ENCODE measurements around the gene MPND. TPM values are rescaled to one million over a fixed set of nuclear protein-coding genes. Genes with fewer than 3 reads are reported as not detected.

Gene MPND
- total RNA-seq, 2 donors from 2014 or later, result 51.5 to 55.9 TPM

DNA sequence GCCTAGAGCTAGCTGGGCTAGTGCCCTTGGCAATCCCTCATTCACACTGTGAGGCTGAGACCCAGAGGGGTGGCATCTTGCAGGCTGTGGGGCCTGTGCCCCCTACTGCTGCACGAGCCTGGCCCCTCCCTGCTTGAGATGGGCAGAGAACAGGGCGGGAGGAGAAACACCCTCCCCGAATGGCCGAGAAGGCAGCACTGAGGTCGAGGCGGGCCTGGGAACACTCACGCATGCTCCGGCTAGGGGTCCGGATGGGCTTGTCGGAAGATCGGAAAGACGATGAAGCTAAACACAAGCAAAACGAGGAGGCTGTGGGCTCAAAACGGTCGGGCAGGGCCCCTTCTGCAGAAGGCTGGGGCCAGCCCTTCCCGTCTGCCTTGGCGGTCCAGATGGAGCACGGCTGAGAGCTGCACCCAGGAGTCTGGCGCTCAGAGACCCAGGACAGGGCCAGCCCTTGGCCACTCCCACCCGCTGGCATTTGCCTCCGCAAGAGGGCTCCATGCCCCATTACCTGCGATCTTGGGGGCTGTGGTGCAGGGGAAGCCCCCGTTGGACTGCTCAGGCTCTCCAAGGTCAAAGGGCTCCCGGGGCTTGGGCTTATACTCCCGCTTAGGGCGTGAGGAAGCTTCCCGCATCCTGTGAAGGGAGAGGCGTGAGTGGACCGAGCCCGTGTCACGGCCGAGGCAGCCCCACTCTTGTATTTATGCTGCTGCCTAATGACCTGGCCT is 18.9 kb downstream of the MPND start:
- no peak for DNase-seq
- Mint-ChIP-seq H3K27ac (peak overlapping the region; percentile 76), H3K4me3 (no peak overlapping the region), H3K36me3 (ENCODE audit: low read depth) (peaks cover 22% of the 10 kb centered on the region), H3K9me3 (no peaks in the 10 kb centered on the region), H3K4me1 (peaks cover 7% of the 10 kb centered on the region), H3K27me3 (ENCODE audit: insufficient read depth) (no peaks in the 10 kb centered on the region)
- H3K9me3 ChIP-seq (ENCODE audit: control insufficient read depth, low read length), result no peaks in the 10 kb centered on the region
- WGBS, 2 experiments (ENCODE audit: insufficient coverage in 1 of 2, insufficient read length in 1 of 2), result 93 to 95% methylated on average over 19 to 32 of the region's 32 CpGs
- no peak overlapping the region for H3K9ac ChIP-seq (ENCODE audit: extremely low read depth, low read length, poor library complexity, severe bottlenecking)
- H3K4me3 ChIP-seq (ENCODE audit: low read length), result no peak overlapping the region
- H3K36me3 ChIP-seq (ENCODE audit: control insufficient read depth, insufficient read depth, low read length), result peaks cover 31% of the 10 kb centered on the region
- TF ChIP-seq, protein P1, sequence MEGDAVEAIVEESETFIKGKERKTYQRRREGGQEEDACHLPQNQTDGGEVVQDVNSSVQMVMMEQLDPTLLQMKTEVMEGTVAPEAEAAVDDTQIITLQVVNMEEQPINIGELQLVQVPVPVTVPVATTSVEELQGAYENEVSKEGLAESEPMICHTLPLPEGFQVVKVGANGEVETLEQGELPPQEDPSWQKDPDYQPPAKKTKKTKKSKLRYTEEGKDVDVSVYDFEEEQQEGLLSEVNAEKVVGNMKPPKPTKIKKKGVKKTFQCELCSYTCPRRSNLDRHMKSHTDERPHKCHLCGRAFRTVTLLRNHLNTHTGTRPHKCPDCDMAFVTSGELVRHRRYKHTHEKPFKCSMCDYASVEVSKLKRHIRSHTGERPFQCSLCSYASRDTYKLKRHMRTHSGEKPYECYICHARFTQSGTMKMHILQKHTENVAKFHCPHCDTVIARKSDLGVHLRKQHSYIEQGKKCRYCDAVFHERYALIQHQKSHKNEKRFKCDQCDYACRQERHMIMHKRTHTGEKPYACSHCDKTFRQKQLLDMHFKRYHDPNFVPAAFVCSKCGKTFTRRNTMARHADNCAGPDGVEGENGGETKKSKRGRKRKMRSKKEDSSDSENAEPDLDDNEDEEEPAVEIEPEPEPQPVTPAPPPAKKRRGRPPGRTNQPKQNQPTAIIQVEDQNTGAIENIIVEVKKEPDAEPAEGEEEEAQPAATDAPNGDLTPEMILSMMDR (conservative IDR thresholded peaks at IDR 0.05), result no peak
- H3K4me1 ChIP-seq (ENCODE audit: control insufficient read depth, insufficient read depth, low read length), result peaks cover 3% of the 10 kb centered on the region
- H3K27me3 ChIP-seq (ENCODE audit: control insufficient read depth, insufficient read depth, low read length, poor library complexity, severe bottlenecking), result no peaks in the 10 kb centered on the region
- H3K27ac ChIP-seq (ENCODE audit: low read depth, low read length), result peak overlapping the region; percentile 72

GRCh38 chr19:4362831-4363545 is 19.6 kb downstream of the MPND start:
- no peaks in the 10 kb centered on the region for H3K9me3 ChIP-seq (ENCODE audit: control insufficient read depth, low read length)
- H3K4me1 Mint-ChIP-seq, result peaks cover 7% of the 10 kb centered on the region
- H3K9ac ChIP-seq (ENCODE audit: extremely low read depth, low read length, poor library complexity, severe bottlenecking), result no peak overlapping the region
- peaks cover 3% of the 10 kb centered on the region for H3K4me1 ChIP-seq (ENCODE audit: control insufficient read depth, insufficient read depth, low read length)
- no peak overlapping the region for H3K4me3 ChIP-seq (ENCODE audit: low read length)
- peak overlapping the region; percentile 72 for H3K27ac ChIP-seq (ENCODE audit: low read depth, low read length)
- no peaks in the 10 kb centered on the region for H3K27me3 Mint-ChIP-seq (ENCODE audit: insufficient read depth)
- peak; percentile 79 for DNase-seq
- TF ChIP-seq, protein P1 (conservative IDR thresholded peaks at IDR 0.05), result peak; percentile 61
- H3K27ac Mint-ChIP-seq, result no peak overlapping the region
- no peaks in the 10 kb centered on the region for H3K9me3 Mint-ChIP-seq
- H3K27me3 ChIP-seq (ENCODE audit: control insufficient read depth, insufficient read depth, low read length, poor library complexity, severe bottlenecking), result no peaks in the 10 kb centered on the region
- WGBS, 2 experiments (ENCODE audit: insufficient coverage in 1 of 2, insufficient read length in 1 of 2), result 93 to 94% methylated on average over 18 to 22 of the region's 22 CpGs
- H3K36me3 Mint-ChIP-seq (ENCODE audit: low read depth), result peaks cover 24% of the 10 kb centered on the region
- no peak overlapping the region for H3K4me3 Mint-ChIP-seq
- H3K36me3 ChIP-seq (ENCODE audit: control insufficient read depth, insufficient read depth, low read length), result peaks cover 31% of the 10 kb centered on the region

GRCh38 chr19:4363571-4364304 is 20.4 kb downstream of the MPND start:
- Mint-ChIP-seq H3K4me1 (peaks cover 10% of the 10 kb centered on the region), H3K27ac (no peak overlapping the region), H3K27me3 (ENCODE audit: insufficient read depth) (no peaks in the 10 kb centered on the region), H3K36me3 (ENCODE audit: low read depth) (peaks cover 26% of the 10 kb centered on the region), H3K4me3 (no peak overlapping the region), H3K9me3 (no peaks in the 10 kb centered on the region)
- peak overlapping the region; percentile 72 for H3K27ac ChIP-seq (ENCODE audit: low read depth, low read length)
- no peaks in the 10 kb centered on the region for H3K27me3 ChIP-seq (ENCODE audit: control insufficient read depth, insufficient read depth, low read length, poor library complexity, severe bottlenecking)
- peaks cover 31% of the 10 kb centered on the region for H3K36me3 ChIP-seq (ENCODE audit: control insufficient read depth, insufficient read depth, low read length)
- 95 to 97% methylated on average over 17 to 26 of the region's 26 CpGs for WGBS, 2 experiments (ENCODE audit: insufficient coverage in 1 of 2, insufficient read length in 1 of 2)
- TF ChIP-seq, protein P1 (conservative IDR thresholded peaks at IDR 0.05), result no peak
- H3K4me3 ChIP-seq (ENCODE audit: low read length), result no peak overlapping the region
- H3K9me3 ChIP-seq (ENCODE audit: control insufficient read depth, low read length), result no peaks in the 10 kb centered on the region
- peak; percentile 53 for DNase-seq
- H3K4me1 ChIP-seq (ENCODE audit: control insufficient read depth, insufficient read depth, low read length), result peaks cover 3% of the 10 kb centered on the region
- H3K9ac ChIP-seq (ENCODE audit: extremely low read depth, low read length, poor library complexity, severe bottlenecking), result no peak overlapping the region
